GM19240 (cell line): ENCODE results near the gene FBXL3.
"Not testable (repeated sequence)": the region's sequence is repeated elsewhere in the genome, so short reads cannot be mapped to it uniquely, and the experiment has no call there.

Experiments
- DNase-seq: peaks from one replicate; pipeline ENCODE4 v3.0.0; 2011; ENCODE audit warnings: low spot score; ENCODE audit not compliant: insufficient read length

The FBXL3 gene

DNA sequence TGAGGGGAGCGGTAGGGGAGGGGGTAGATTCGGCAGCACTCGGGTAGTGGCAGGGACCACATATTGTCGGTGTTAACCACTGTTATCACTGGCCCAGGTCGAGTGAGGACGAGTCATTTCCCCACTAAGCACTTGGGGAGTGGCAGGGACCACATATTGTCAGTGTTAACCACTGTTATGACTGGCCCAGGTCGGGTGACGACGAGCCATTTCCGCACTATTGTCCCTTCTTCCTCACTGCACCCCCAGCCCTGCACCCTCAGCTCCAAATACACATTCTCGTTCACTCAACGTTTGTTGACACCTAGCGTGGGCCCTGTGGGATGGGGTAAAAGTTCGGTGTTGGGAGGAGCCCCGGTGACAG is 35.5 kb downstream of the FBXL3 start:
- peak; percentile 29 for DNase-seq

DNA sequence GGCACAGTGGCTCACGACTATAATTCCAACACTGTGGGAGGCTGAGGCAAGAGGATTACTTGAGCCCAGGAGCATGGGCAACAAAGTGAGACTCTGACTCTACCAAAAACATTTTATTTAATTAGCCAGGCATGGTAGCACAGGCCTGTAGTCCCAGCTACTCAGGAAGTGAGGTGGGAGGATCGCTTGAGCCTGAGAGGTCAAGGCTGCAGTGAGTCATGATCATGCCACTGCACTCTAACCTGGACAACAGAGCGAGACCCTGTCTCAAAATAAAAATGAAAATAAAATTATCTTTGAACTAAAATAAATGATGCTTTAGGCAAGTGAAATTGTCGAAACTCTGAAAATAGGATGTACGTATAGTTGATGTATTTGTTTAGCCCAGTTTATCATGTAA is 43.3 kb downstream of the FBXL3 start:
- DNase-seq: no peak

DNA sequence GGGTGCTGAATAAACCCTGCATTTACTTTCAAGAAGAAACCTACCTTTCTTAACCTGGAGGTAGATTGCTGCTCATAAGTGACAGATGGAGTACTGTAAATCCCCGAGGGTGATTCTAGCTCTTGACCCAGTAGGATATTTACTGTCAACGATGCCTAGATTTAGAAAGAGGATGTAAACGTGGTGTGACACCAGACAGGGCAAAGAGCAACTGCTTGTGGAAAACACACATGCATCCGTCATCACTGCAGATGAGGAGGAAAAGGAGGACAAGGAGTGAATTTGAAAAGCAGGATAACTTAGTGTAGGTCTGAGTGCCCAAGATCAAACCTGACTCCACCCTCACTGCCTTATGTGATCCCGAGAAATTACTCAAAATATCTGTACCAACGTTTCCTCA is 44.9 kb downstream of the FBXL3 start:
- no peak for DNase-seq

DNA sequence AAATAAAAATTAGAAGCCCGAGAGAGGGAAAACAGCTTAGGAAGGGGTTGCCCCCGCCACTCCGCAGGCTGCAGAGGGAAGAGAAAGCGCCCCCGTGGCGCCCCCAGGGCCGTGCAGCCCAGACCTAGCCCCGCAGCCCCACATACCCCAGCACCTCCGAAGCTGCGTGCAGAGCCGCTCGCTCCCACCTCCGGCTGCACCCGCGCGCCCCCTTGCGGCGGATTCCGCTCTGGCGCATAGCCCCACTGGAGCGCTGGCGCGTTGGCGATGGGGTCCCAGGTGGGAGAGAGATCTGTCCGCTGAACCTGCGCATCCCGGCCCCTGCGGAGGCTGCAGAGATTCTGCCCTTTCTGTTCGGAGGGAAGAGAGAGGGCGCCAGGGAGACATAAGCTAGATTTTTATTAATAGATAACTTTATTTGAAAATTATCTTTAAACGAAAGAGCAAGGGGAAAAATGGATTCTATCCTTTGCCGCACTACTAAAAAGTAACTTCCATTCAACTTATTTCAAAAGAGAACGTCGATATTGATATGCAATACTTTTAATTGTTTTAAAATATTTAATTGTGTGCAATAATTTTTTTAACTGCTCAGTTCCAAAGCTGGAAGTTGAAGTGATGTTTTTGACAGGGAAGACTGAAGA is 46.8 kb downstream of the FBXL3 start:
- peak; percentile 79 for DNase-seq

DNA sequence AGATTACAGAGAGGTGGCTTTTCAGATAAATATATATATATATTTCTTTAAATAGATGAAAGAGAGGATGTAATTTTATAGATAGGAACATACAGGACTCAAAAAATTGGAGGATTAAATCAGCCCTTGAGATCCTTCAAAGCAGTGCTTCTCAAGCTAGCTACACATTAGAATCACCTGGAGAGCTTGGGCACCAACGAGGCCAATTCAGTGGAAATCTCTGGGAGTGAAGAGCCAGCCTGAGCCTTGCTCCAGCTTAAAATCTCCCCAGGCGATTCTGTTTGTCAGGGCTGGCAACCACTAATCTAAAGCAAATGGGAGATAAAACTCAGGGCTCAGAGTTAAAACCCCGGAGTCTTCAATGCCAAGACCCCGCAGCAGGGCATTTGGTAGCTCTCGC is 50.0 kb downstream of the FBXL3 start:
- DNase-seq: no peak

DNA sequence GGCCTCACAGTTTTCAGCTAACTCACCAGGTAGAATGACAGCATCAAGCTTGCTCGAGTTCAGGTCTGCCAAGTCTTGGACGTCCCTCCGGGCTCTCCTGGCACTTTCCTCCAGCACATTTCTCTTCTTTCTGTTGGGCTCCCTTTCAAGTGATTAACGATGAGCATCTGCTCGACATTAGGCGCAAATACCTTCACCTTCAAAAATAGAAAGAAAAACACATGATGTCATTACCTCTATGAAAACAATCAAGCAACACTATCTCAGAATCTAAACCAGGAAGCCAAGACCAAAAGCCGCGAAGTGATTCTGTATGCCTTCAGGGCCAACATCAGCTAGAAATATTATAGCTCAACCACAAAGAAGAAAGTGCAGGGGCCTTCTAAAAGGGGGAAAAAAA is 50.5 kb downstream of the FBXL3 start:
- no peak for DNase-seq

DNA sequence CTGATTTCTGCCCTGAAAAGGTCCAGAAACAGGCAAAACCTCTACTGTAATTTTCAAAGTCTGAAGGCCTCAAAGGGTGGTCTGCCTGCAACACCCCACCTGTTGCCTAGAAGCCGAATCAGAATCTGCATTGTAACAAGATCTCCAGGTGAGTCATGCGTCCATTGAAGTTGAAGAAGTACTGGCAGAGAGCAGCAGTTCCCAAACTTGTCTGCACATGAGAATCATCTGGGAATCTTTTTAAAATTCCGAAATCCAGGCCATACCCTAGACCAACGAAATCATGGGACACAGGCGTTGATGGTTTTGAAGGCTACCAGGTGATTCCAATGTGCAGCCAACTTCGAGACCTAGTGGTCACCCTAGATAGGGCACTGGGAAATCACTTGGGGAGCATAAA is 51.1 kb downstream of the FBXL3 start:
- DNase-seq: no peak

DNA sequence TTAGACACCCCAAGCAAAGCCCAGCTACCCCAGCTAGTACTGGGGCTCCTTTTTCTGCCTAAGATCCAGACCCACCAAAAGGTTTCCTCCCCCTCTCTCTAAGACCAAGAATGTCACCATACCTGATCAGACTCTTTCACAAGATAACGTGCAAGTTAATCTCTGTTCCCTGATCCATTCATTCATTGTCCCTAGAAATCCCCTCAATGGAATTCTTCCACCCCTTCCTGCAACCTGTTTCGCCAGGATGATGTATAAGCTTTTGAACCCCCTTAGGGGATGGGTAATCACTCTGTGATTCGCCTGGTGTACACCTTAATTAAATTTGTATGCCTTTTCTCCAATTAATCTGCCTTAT is 52.4 kb downstream of the FBXL3 start:
- no peak for DNase-seq

DNA sequence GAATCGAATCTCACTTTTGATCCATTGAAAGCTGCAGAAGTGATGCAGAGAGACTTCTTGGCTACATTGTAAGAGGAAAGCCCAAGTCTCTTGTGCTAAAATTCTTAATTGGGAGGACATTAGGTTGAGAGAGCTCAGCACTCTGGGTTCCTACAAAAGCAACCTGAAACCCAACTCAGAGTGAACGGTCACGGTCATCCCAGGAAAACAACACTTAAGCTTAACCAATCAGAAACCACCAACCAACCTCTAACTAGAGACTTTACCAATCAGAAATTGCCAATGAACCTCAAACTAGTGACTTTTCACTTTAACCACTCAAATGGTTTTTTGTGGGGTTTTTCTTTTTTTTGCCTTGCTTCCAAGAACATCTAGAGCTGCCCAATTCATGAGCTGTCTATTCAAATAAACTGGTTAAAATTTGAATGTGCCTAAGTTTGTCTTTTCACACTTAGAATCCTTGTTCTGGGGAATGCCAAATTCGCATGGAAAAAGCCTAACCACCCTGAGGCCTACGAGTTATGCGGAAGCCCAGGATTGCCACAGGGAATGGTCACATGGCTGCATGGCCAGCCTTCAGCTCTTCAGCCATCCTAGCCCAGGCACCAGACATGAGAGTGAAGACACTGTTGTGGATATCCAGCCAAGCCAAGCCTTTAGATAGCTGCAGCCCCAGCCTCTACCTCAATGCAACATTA is 52.9 kb downstream of the FBXL3 start:
- DNase-seq: no peak

DNA sequence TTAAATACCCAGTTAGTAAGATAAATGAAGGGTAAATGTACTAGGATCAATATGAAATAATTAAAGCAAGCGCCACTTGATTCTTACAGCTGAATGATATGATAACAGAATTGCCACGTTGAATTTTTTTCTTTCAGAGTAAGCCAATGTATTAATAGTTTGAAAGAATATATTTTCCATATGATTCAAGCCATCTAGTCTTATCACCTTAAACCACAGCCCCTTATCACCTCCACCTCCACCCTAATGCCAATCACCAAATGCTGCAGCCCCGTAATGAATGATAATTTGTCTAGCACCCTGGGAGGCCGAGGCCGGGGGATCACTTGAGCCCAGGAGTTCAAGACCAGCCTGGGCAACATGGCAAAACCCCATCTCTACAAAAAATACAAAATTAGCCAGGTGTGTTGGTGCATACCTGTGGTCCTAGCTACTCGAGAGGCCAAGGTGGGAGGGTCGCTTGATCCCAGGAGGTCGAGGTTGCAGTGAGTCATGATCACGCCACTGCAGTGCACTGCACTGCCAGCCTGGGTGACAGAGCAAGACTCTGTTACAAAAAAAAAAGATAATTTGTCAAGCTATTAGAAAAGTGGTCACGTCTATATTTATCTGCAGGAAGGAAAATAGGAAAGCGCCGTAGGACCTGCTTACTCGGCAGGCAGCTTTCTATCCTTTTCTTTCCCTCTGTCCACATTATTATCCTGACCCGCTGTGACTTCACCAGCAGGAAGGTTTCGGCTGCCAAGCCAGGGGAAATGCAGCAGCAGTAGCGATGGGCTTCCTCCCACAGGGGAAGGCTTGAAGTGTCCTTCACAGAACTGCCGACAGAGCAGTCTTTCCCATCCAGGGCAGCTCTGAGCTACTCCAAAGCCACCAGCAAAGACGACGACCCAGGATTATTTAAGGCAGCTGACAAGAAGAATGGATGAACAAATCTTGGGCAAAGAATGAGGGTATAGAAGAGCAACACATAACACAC is 54.8 kb downstream of the FBXL3 start:
- no peak for DNase-seq

DNA sequence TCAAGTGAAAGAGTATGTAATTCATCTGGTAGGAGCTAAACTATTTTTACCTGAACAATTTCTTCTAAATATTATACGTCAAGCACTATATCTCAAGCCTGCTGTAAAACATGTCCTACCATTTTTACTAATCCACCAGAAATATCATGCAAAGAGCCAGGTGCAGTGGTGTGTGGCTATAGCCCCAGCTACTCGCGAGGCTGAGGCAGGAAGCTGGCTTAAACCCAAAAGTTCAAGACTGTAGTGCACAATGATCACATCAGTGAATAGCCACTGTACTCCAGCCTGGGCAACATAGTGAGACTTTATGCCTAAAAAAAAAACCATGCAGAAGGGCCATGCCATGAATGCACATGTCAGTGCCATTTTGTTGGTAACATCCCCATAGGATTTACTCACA is 55.7 kb downstream of the FBXL3 start:
- DNase-seq: no peak

DNA sequence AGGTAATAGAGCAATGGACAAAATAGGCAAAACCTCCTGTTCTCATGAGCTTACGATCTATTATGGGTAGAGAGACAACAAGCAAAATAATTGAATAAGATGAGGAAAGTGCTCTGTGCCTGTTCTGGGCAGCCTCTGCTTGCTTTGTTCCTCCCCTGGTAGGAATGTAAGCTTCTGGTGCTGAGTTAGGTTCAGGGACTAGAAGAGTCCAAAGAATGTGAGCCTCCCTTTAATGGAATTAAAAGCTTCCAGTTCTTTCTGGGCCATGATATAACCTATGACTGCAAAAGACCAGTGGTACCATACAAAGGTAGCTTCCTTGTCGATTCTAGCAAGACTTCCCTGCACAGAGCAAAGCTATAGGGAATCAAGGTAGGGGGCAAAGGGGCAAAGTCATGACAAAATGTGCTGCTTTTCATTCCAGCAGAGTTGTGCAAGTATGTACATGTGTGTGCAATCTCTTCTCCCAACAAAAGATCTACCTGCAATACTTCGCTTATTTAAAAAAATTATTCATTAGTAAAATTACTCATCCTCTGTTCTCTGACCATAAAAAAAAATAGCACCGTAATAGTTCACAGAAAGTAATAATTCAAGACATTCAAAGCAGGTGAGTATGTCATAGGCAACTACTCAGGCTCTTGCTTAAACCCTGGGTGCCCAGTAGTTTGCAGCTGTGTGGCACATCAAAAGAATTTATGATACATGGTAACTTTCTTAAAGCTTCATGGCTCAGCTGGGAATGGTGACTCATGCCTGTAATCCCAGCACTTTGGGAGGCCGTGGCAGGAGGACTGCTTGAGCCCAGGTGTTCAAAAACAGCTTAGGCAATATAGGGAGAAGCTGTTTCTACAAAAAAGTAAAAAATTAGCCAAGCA is 57.2 kb downstream of the FBXL3 start:
- no peak for DNase-seq

DNA sequence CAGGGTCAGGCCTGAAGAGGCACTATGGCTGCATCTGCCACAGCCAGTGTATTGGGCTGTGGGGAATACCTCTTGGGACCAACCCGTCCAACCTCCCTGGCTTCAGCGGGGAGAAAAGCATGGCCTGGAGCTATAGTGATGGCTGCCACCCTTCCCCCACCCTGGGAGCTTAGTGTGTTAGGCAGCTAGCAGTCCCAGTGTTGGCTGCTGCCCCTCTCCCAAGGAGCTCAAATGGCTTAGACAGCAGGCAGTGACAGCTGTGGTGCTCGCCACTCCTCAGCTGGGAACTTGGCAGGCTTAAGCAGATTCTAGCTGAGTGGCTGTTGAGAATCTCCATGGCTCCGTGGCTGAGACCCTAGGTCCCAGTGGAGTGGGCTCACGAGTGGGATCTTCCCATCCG is 58.9 kb downstream of the FBXL3 start:
- no peak for DNase-seq

DNA sequence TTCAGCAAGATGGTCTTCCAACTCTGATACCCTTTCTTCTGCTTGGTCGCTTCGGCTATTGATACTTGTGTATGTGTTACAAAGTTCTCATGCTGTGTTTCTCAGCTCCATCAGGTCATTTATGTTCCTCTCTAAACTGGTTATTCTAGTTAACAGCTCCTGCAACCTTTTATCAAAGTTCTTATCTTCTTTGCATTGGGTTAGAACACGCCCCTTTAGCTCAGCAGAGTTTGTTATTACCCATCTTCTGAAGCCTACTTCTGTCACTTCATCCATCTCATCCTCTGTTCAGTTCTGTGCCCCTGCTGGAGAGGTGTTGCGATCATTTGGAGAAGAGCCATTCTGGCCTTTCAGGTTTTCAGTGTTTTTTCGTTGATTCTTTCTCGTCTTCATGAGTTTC is 59.9 kb downstream of the FBXL3 start:
- no peak for DNase-seq

DNA sequence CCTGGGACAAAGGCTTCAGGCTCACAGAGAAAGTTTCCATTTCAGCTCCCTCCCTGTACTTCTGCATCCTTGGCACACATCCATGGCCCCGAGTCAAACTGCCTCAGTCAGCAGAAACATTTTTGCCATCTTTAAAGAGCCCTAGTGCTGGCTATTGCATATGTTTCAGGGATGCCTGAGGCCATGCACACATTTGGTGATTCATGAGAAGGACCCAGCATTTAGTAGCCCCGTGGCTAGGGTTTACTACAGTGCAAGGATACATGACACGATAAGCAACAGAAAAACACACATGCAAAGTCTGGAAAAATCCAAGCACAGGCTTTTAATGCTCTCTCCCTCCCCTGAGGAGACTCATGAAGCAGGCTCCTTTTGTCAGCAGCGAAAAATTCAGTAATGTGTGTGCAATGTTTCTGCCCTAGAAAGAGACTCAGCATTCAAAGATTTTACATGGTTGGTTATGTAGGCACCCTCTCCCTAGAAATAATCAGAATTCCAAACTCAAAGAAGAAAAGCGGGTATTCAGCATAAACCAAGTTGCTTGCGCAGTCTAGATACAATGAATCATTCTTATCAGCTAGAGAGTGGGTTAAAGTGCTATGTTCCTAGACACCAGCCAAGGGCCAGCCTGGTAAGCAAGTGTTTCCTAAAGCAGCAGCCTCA is 61.1 kb downstream of the FBXL3 start:
- no peak for DNase-seq

DNA sequence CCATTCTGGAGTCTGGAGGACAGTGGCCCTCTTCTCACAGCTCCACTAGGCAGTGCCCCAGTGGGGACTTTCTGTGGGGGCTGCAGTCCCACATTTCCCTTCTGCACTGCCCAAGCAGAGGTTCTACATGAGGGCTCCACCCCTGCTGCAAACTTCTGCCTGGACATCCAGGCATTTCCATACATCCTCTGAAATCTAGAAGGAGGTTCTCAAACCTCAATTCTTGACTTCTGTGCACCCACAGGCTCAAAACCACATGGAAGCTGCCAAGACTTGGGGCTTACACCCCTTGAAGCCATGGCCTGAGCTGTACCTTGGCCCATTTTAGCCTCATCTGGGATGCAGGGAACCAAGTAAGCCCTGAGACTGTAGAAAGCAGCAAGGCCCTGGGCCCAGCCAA is 67.2 kb downstream of the FBXL3 start:
- not testable (repeated sequence) for DNase-seq

DNA sequence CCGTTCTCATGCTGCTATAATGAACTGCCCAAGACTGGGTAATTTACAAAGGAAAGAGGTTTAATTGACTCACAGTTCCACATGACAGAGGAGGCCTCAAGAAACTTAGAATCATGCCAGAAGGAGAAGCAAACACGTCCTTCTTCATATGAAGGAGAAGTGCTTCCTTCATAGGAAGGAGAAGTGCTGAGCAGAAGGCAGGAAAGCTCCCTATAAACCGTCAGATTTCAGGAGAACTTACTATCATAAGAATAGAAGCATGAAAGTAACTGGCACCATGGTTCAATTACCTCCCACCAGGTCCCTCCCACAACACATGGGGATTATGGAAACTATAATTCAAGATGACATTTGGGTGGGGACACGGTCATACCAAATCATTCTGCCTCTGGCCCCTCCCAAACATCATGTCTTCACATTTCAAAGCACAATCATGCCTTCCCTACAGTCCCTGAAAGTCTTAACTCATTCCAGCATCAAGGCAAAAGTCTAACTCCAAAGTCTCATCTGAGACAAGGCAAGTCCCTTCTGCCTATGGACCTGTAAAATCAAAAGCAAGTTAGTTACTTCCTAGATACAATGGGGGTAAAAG is 68.0 kb downstream of the FBXL3 start:
- no peak for DNase-seq

DNA sequence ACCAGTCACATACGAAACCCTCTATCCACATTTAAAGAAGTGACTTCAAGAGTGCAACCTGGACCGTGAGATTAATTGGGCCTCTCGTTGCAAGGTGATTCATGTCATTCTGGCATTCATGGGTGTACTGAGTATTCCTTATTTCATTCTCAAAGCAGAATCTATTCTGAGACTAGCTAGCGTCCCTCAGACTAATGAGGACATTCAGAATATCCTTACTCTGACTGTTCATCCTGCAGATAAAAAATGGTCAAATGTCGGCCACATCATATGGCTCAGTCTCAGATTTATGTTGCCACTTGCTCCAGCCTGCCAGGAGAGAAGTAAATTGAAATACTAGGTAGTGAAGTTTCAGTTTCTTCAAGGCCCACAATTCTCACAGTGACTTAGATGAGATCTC is 71.3 kb downstream of the FBXL3 start:
- no peak for DNase-seq
